Caco-2 (cell line): ENCODE data around the gene ECE1. TPM values are rescaled to one million over a fixed set of nuclear protein-coding genes. Genes with fewer than 3 reads are reported as not detected.

Source experiments
- BruUV-seq: library from RNA; stranded (reverse); fragments of 400-500 nt; replicated peaks from 2 replicates; lab custom pipeline; 2021; lab: Mats Ljungman, UMichigan
- CTCF ChIA-PET: fragments of 300-600 bp; sonication (Branson Sonifier 250); formaldehyde crosslinking; loops from one replicate; lab custom pipeline; 2022; ENCODE audit warnings: antibody characterized with exemption; lab: Charles Lee
- POLR2A ChIA-PET: fragments of 300-600 bp; sonication (Branson Sonifier 250); formaldehyde crosslinking; loops from one replicate; lab custom pipeline; 2022; ENCODE audit warnings: antibody characterized with exemption; lab: Charles Lee
- DNase-seq, 2 experiments: peaks; one replicate each; pipeline versions ENCODE4 v3.0.0 to v3.0.0-alpha.2; 2020 to 2022
- H3K27me3 ChIP-seq: replicated peaks from 2 replicates; pipeline ENCODE4 v1.6.0; 2011; ENCODE audit warnings: low read length; ENCODE audit not compliant: control insufficient read depth, insufficient read depth
- H3K36me3 ChIP-seq: 2 replicates; pipeline ENCODE4 v1.5.1; 2011; ENCODE audit warnings: low read length; ENCODE audit not compliant: control insufficient read depth, insufficient read depth
- H3K4me1 ChIP-seq: fragments of 250-450 bp; sonication (Bioruptor Pico); 2 replicates; pipeline ENCODE4 v1.5.1; 2020; ENCODE audit warnings: mild to moderate bottlenecking
- H3K4me3 ChIP-seq: 2 replicates; pipeline ENCODE4 v1.5.1; 2011; ENCODE audit warnings: low read depth, mild to moderate bottlenecking, control low read depth, low read length
- H3K9me3 ChIP-seq: fragments of 250-450 bp; sonication (Bioruptor Pico); 2 replicates; pipeline ENCODE4 v1.5.1; 2020; ENCODE audit warnings: mild to moderate bottlenecking, moderate library complexity
- H3K27ac Mint-ChIP-seq: one replicate; pipeline ENCODE4 v1.8.0; 2022; ENCODE audit warnings: mixed read lengths; ENCODE audit not compliant: unreplicated experiment
- H3K27me3 Mint-ChIP-seq: one replicate; pipeline ENCODE4 v1.8.0; 2022; ENCODE audit warnings: mixed read lengths; ENCODE audit not compliant: insufficient read depth, unreplicated experiment
- H3K36me3 Mint-ChIP-seq: one replicate; pipeline ENCODE4 v1.8.0; 2022; ENCODE audit warnings: mild to moderate bottlenecking, mixed read lengths; ENCODE audit not compliant: insufficient read depth, unreplicated experiment
- H3K4me1 Mint-ChIP-seq: one replicate; pipeline ENCODE4 v1.8.0; 2022; ENCODE audit warnings: low read depth, mixed read lengths; ENCODE audit not compliant: unreplicated experiment
- H3K4me3 Mint-ChIP-seq: one replicate; pipeline ENCODE4 v1.8.0; 2022; ENCODE audit warnings: mild to moderate bottlenecking, moderate library complexity, mixed read lengths; ENCODE audit not compliant: unreplicated experiment
- H3K9me3 Mint-ChIP-seq: one replicate; pipeline ENCODE4 v1.8.0; 2022; ENCODE audit warnings: mixed read lengths; ENCODE audit not compliant: unreplicated experiment
- intact Hi-C: fragments of 100-400 bp; cut with micrococcal nuclease; formaldehyde crosslinking; loops from one replicate; pipeline ENCODE4 v1.10.0; 2022; ENCODE audit not compliant: unreplicated experiment
- total RNA-seq: library from RNA; stranded (reverse); gene quantifications from 2 replicates; pipeline ENCODE4 v1.2.3, GENCODE V29; 2022
- TF ChIP-seq, protein P1 (sequence below), 2 experiments: fragments of 200-600 bp in 1 of 2; IDR thresholded peaks; 1 replicate in 1 of 2; 2 replicates in 1 of 2; pipeline versions ENCODE4 v1.5.1 to v1.8.0; 2011 to 2022; ENCODE audit warnings: antibody characterized with exemption in 1 of 2, control low read depth in 1 of 2, inconsistent platforms in 1 of 2, low read depth in 1 of 2, low read length in 1 of 2, mild to moderate bottlenecking in 1 of 2, moderate library complexity in 1 of 2; ENCODE audit not compliant: insufficient read depth in 1 of 2, severe bottlenecking in 1 of 2, unreplicated experiment in 1 of 2

ECE1 gene
- total RNA-seq, 1 experiment from 2014 or later, result 50.2 TPM

DNA sequence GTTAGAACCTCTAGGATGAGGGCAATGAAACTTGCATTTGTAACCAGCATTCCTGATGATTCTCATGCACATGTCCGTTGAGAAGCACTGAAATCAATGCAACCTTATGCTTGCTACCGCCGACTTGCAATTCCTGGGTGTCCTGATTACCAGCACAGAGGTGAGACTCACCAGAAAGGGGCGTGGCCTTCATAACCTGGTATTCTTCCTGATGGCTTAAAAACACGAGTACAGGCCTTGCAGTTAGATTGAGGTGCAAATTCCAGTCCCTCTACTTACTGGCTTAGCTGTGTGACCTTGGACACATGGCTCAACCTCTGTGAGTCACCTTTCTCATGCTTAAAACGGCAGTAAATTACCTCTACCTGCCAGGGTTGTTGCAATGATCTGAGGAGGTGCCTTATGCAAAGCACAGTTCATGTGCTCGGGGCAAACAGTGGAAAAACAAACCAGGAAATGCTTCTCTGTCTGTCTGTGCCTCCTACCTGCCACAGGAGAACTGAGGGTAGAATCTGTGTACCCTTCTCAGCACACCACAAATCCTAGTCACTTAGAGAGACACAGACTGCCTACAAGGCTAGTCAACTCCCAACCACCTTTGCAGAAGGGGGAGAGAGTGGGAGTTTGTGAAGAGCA, 39.1 kb upstream of the ECE1 start:
- Mint-ChIP-seq H3K36me3 (no peaks in the 10 kb centered on the region), H3K4me1 (peaks cover 17% of the 10 kb centered on the region), H3K4me3 (peak overlapping the region; percentile 37), H3K27ac (peak overlapping the region; percentile 80), H3K9me3 (no peaks in the 10 kb centered on the region), H3K27me3 (no peaks in the 10 kb centered on the region)
- ChIA-PET CTCF (no interaction called here), POLR2A (no interaction called here)
- Histone ChIP-seq H3K4me1 (peaks cover 24% of the 10 kb centered on the region), H3K27me3 (no peaks in the 10 kb centered on the region), H3K4me3 (no peak overlapping the region), H3K9me3 (no peaks in the 10 kb centered on the region), H3K36me3 (peaks cover 1% of the 10 kb centered on the region)
- BruUV-seq, result no TSS peak
- peak; percentile 74 to 82 for DNase-seq
- intact Hi-C loops, result loop anchor here (1.0 kb wide), 2 partner anchors 9 to 16 kb away; no protein-coding TSS in a partner anchor
- TF ChIP-seq, protein P1, sequence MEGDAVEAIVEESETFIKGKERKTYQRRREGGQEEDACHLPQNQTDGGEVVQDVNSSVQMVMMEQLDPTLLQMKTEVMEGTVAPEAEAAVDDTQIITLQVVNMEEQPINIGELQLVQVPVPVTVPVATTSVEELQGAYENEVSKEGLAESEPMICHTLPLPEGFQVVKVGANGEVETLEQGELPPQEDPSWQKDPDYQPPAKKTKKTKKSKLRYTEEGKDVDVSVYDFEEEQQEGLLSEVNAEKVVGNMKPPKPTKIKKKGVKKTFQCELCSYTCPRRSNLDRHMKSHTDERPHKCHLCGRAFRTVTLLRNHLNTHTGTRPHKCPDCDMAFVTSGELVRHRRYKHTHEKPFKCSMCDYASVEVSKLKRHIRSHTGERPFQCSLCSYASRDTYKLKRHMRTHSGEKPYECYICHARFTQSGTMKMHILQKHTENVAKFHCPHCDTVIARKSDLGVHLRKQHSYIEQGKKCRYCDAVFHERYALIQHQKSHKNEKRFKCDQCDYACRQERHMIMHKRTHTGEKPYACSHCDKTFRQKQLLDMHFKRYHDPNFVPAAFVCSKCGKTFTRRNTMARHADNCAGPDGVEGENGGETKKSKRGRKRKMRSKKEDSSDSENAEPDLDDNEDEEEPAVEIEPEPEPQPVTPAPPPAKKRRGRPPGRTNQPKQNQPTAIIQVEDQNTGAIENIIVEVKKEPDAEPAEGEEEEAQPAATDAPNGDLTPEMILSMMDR (IDR thresholded peaks at IDR 0.05; ENCODE audit: insufficient read depth in 1 of 2, low read depth in 1 of 2, low read length in 1 of 2, severe bottlenecking in 1 of 2, unreplicated experiment in 1 of 2), result no peak

DNA sequence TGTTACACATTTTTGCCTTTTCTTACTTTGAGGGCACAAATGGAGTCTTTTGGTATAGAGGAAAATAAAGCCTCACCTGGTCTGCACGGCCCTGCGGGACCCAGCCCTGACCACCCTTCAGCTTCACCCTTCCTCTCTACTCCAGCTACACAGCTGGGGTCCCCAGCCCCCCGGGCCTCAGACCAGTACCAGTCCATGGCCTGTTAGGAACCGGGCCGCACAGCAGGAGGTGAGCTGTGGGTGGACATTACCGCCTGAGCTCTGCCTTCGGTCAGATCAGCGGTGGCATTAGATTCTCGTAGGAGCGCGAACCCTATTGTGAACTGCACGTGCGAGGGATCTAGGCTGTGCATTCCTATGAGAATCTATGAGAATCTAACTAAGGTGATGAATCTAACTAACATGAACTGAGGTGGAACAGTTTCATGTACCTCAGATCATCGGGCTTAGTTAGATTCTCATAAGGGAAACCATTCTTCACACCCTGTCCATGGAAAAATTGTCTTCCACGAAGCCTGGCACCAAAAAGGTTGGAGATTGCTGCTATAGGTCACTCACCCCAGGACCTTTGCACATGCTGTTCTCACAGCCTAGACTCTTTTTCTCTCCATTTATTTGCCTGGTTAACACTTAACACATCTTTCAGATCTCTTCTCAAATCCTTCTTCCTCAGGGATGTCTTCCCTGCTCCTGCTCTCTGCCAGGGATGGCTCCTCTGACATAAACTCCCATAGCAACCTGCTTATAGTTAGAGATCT, 37.5 kb upstream of the ECE1 start:
- POLR2A ChIA-PET, result no interaction called here
- DNase-seq, result no peak
- no TSS peak for BruUV-seq
- CTCF ChIA-PET, result interaction anchor here (0.6 to 1.7 kb wide), 2 partner anchors 10 to 76 kb away, joined by 3 to 4 read pairs; no protein-coding TSS in a partner anchor
- H3K4me3 Mint-ChIP-seq, result no peak overlapping the region
- intact Hi-C loops, result no loop called here
- H3K36me3 ChIP-seq, result peaks cover 1% of the 10 kb centered on the region; the same call in 1 of the 2 replicates
- no peaks in the 10 kb centered on the region for H3K9me3 ChIP-seq
- TF ChIP-seq, protein P1 (IDR thresholded peaks at IDR 0.05; ENCODE audit: insufficient read depth in 1 of 2, low read depth in 1 of 2, low read length in 1 of 2, severe bottlenecking in 1 of 2, unreplicated experiment in 1 of 2), result no peak
- H3K9me3 Mint-ChIP-seq, result no peaks in the 10 kb centered on the region
- H3K27ac Mint-ChIP-seq, result peak overlapping the region; percentile 28
- H3K36me3 Mint-ChIP-seq, result no peaks in the 10 kb centered on the region
- H3K4me1 ChIP-seq, result peaks cover 36% of the 10 kb centered on the region
- no peak overlapping the region for H3K4me3 ChIP-seq
- H3K27me3 Mint-ChIP-seq, result no peaks in the 10 kb centered on the region
- peaks cover 24% of the 10 kb centered on the region for H3K4me1 Mint-ChIP-seq
- no peaks in the 10 kb centered on the region for H3K27me3 ChIP-seq

DNA sequence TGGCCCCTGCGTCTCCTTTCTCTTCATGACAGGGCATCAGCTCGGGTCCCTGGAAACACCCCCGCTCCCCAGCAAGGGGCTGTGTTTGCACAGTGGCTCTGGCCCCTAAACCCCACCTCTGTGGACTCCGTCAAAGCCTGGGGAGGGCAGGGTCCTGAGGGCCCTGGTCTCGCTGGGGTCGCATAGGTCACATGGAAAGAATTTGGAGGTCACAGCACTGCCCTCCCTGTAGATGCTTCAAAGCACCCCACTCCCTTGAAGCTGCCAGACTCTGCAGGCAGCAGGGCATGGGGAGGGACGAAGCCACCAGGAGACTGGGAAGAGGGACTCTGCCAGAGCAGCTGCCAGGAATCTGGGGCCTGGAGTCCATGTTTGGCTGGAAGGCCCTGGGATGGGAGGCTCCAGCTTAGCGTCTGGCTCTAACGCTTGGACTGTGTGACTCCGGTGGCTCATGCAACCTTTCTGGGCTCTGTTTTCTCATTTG, 36.6 kb upstream of the ECE1 start:
- Mint-ChIP-seq H3K27me3 (no peaks in the 10 kb centered on the region), H3K36me3 (peaks cover 5% of the 10 kb centered on the region), H3K4me1 (peaks cover 24% of the 10 kb centered on the region), H3K27ac (peak overlapping the region; percentile 70), H3K9me3 (no peaks in the 10 kb centered on the region), H3K4me3 (no peak overlapping the region)
- TF ChIP-seq, protein P1 (IDR thresholded peaks at IDR 0.05; ENCODE audit: insufficient read depth in 1 of 2, low read depth in 1 of 2, low read length in 1 of 2, severe bottlenecking in 1 of 2, unreplicated experiment in 1 of 2), result no peak
- no peak overlapping the region for H3K4me3 ChIP-seq
- BruUV-seq, result no TSS peak
- no peaks in the 10 kb centered on the region for H3K27me3 ChIP-seq
- DNase-seq, result no peak
- POLR2A ChIA-PET, result no interaction called here
- CTCF ChIA-PET, result interaction anchor here (0.6 to 1.7 kb wide), 2 partner anchors 11 to 75 kb away, joined by 3 to 4 read pairs; no protein-coding TSS in a partner anchor
- H3K9me3 ChIP-seq, result no peaks in the 10 kb centered on the region
- intact Hi-C loops, result no loop called here
- peaks cover 39% of the 10 kb centered on the region for H3K4me1 ChIP-seq
- peaks cover 1% of the 10 kb centered on the region; the same call in 1 of the 2 replicates for H3K36me3 ChIP-seq
